HepG2 (cell line): ENCODE measurements around the gene SLC30A4. TPM values are rescaled to one million over a fixed set of nuclear protein-coding genes. Genes with fewer than 3 reads are reported as not detected.

ENCODE experiments used
- CREB1 ChIP-seq, 2 experiments: fragments of 450-650 bp in 1 of 2; IDR thresholded peaks; 2 replicates each; pipeline ENCODE4 v1.6.1; 2016 to 2017; ENCODE audit warnings: control low read depth in 1 of 2, mild to moderate bottlenecking in 1 of 2, missing compliant biosample characterization in 1 of 2, missing genetic modification characterization in 1 of 2
- DMAP1 ChIP-seq: IDR thresholded peaks from 2 replicates; pipeline ENCODE4 v1.6.1; 2016
- EHMT2 ChIP-seq: fragments of 200-600 bp; sonication (generic); IDR thresholded peaks from 2 replicates; pipeline ENCODE4 v1.7.0; 2017; ENCODE audit warnings: antibody characterized with exemption, low read depth, low read length, borderline replicate concordance
- FOXO1 ChIP-seq: sonication (generic); formaldehyde crosslinking; IDR thresholded peaks from 2 replicates; pipeline ENCODE4 v1.4.0; 2020; ENCODE audit warnings: missing genetic modification reagents
- HMGXB3 ChIP-seq: sonication (generic); formaldehyde crosslinking; IDR thresholded peaks from 2 replicates; pipeline ENCODE4 v1.4.0; 2020; ENCODE audit warnings: missing genetic modification reagents, borderline replicate concordance
- HOXA3 ChIP-seq: sonication (generic); formaldehyde crosslinking; IDR thresholded peaks from 2 replicates; pipeline ENCODE4 v1.5.0; 2020; ENCODE audit warnings: missing genetic modification reagents
- MYNN ChIP-seq: sonication (generic); formaldehyde crosslinking; IDR thresholded peaks from 2 replicates; pipeline ENCODE4 v1.4.0; 2020; ENCODE audit warnings: mild to moderate bottlenecking, low read depth, missing genetic modification reagents
- NFIC ChIP-seq: IDR thresholded peaks from 2 replicates; pipeline ENCODE4 v1.6.1; 2012; ENCODE audit warnings: mild to moderate bottlenecking, low read length, inconsistent platforms
- PLSCR1 ChIP-seq: sonication (generic); formaldehyde crosslinking; IDR thresholded peaks from 2 replicates; pipeline ENCODE4 v1.5.0; 2020; ENCODE audit warnings: missing genetic modification reagents, mild to moderate bottlenecking, borderline replicate concordance
- POGZ ChIP-seq: sonication (generic); formaldehyde crosslinking; IDR thresholded peaks from 2 replicates; pipeline ENCODE4 v1.4.0; 2020; ENCODE audit warnings: mild to moderate bottlenecking, missing genetic modification reagents
- RBM22 ChIP-seq: fragments of 200-400 bp; formaldehyde crosslinking; optimal IDR thresholded peaks from 2 replicates; pipeline ENCODE3; 2017; ENCODE audit warnings: mild to moderate bottlenecking, low read length, moderate library complexity
- SIX1 ChIP-seq: sonication (generic); formaldehyde crosslinking; IDR thresholded peaks from 2 replicates; pipeline ENCODE4 v1.4.0; 2020; ENCODE audit warnings: missing genetic modification reagents, borderline replicate concordance
- SMAD3 ChIP-seq: sonication (generic); formaldehyde crosslinking; IDR thresholded peaks from 2 replicates; pipeline ENCODE4 v1.4.0; 2020; ENCODE audit warnings: missing genetic modification reagents
- SRSF9 ChIP-seq: fragments of 200-400 bp; formaldehyde crosslinking; IDR thresholded peaks from 2 replicates; pipeline ENCODE4 v1.6.1; 2018; ENCODE audit warnings: borderline replicate concordance, mild to moderate bottlenecking, low read depth, low read length; ENCODE audit not compliant: insufficient read depth, poor library complexity, severe bottlenecking
- YY1 ChIP-seq: IDR thresholded peaks from 2 replicates; pipeline ENCODE4 v1.6.1; 2011; ENCODE audit warnings: low read length, low read depth, moderate library complexity, mild to moderate bottlenecking; ENCODE audit not compliant: insufficient read depth, insufficient replicate concordance
- ZBTB38 ChIP-seq: sonication (generic); formaldehyde crosslinking; IDR thresholded peaks from 2 replicates; pipeline ENCODE4 v1.5.1; 2020; ENCODE audit warnings: mild to moderate bottlenecking, missing genetic modification reagents
- ZMYM4 ChIP-seq: sonication (generic); formaldehyde crosslinking; IDR thresholded peaks from 2 replicates; pipeline ENCODE4 v1.8.1; 2023; ENCODE audit warnings: mild to moderate bottlenecking, missing genetic modification reagents
- ZNF24 ChIP-seq: fragments of 450-650 bp; IDR thresholded peaks from 2 replicates; pipeline ENCODE4 v1.6.1; 2017; ENCODE audit warnings: antibody characterized with exemption, mild to moderate bottlenecking
- ZNF264 ChIP-seq: sonication (generic); formaldehyde crosslinking; IDR thresholded peaks from 2 replicates; pipeline ENCODE4 v1.4.0; 2020; ENCODE audit warnings: missing genetic modification reagents
- ZNF430 ChIP-seq: sonication (generic); formaldehyde crosslinking; IDR thresholded peaks from 2 replicates; pipeline ENCODE4 v1.9.0; 2021; ENCODE audit warnings: mild to moderate bottlenecking, missing genetic modification reagents
- ZNF790 ChIP-seq: sonication (generic); formaldehyde crosslinking; IDR thresholded peaks from 2 replicates; pipeline ENCODE4 v1.8.0; 2022; ENCODE audit warnings: missing genetic modification reagents, mild to moderate bottlenecking, borderline replicate concordance
- polyA plus RNA-seq, 8 experiments: library from polyadenylated mRNA; depleted of rRNA in 3 of 8; stranded (reverse) in 7 of 8; unstranded in 1 of 8; fragments of >200 nt; fragmentation: Illumina TruSeq in 4 of 8; extraction: Trizol in 4 of 8; gene quantifications; 2 replicates each; pipeline versions ENCODE4 v1.2.1 to v1.2.3, GENCODE V29; 2011 to 2016; ENCODE audit warnings: low read depth in 4 of 8, missing spikeins in 1 of 8, mixed read lengths in 1 of 8; ENCODE audit not compliant: insufficient read depth in 1 of 8
- total RNA-seq, 5 experiments: library from RNA; depleted of rRNA; stranded (reverse); fragments of >200 nt; fragmentation: Illumina TruSeq; extraction: Trizol; gene quantifications; 2 replicates each; pipeline ENCODE4 v1.2.3, GENCODE V29; 2016; ENCODE audit warnings: low read depth in 1 of 5
- TF ChIP-seq, protein P1 (sequence below): sonication (generic); formaldehyde crosslinking; IDR thresholded peaks from 2 replicates; pipeline ENCODE4 v1.4.0; 2020; ENCODE audit warnings: missing genetic modification reagents
- TF ChIP-seq, protein P2 (sequence below): sonication (generic); formaldehyde crosslinking; IDR thresholded peaks from 2 replicates; pipeline ENCODE4 v1.4.0; 2020; ENCODE audit warnings: missing genetic modification reagents, borderline replicate concordance

SLC30A4 gene
- total and polyA plus RNA-seq, 2 of the 13 experiments (the other 11 are each of a cell fraction or from before 2014, with no cell fraction given), result 0.01 to 0.04 TPM

GRCh38 chr15:45548753-45549520 is 26.4 kb upstream of the SLC30A4 start (continued):
- TF ChIP-seq HMGXB3 (CRISPR knock-in tag), result no peak
- no peak for TF ChIP-seq SRSF9
- TF ChIP-seq ZMYM4 (CRISPR knock-in tag), result peak; percentile 61
- TF ChIP-seq, protein P1, sequence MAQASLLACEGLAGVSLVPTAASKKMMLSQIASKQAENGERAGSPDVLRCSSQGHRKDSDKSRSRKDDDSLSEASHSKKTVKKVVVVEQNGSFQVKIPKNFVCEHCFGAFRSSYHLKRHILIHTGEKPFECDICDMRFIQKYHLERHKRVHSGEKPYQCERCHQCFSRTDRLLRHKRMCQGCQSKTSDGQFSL (CRISPR knock-in tag), result no peak
- no peak for TF ChIP-seq NFIC
- TF ChIP-seq PLSCR1 (CRISPR knock-in tag), result no peak
- peak; percentile 64 for TF ChIP-seq YY1
- no peak for TF ChIP-seq RBM22
- no peak for TF ChIP-seq FOXO1
- TF ChIP-seq HOXA3 (CRISPR knock-in tag), result 0 out of 2 replicates have a peak, but pooled peaks have one; percentile 29
- peak; percentile 26; the same call in 1 of the 2 replicates for TF ChIP-seq DMAP1 (CRISPR knock-in tag)
- no peak for TF ChIP-seq SMAD3
- 0 out of 2 replicates have a peak, but pooled peaks have one; percentile 22 for TF ChIP-seq ZNF430 (CRISPR knock-in tag)
- no peak for TF ChIP-seq SIX1 (CRISPR knock-in tag)
- no peak for TF ChIP-seq ZNF264 (CRISPR knock-in tag)
- TF ChIP-seq, protein P2, sequence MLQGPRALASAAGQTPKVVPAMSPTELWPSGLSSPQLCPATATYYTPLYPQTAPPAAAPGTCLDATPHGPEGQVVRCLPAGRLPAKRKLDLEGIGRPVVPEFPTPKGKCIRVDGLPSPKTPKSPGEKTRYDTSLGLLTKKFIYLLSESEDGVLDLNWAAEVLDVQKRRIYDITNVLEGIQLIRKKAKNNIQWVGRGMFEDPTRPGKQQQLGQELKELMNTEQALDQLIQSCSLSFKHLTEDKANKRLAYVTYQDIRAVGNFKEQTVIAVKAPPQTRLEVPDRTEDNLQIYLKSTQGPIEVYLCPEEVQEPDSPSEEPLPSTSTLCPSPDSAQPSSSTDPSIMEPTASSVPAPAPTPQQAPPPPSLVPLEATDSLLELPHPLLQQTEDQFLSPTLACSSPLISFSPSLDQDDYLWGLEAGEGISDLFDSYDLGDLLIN, result no peak
- TF ChIP-seq POGZ, result peak; percentile 40; the same call in 1 of the 2 replicates
- no peak for TF ChIP-seq ZBTB38 (CRISPR knock-in tag)
- no peak for TF ChIP-seq ZNF790 (CRISPR knock-in tag)
- no peak for TF ChIP-seq CREB1 (IDR thresholded peaks at IDR 0.05)
- peak; percentile 40; the same call in 1 of the 2 replicates for TF ChIP-seq CREB1 (CRISPR knock-in tag; IDR thresholded peaks at IDR 0.05)
- TF ChIP-seq EHMT2, result peak; percentile 83; the same call in 1 of the 2 replicates
- TF ChIP-seq ZNF24, result no peak
- TF ChIP-seq MYNN (CRISPR knock-in tag), result no peak
